Muscle of arm (tissue), 12 donors: ENCODE results near the gene DDX46. TPM values are rescaled to one million over a fixed set of nuclear protein-coding genes. Genes with fewer than 3 reads are reported as not detected.

ENCODE experiments used
- polyA plus RNA-seq, 12 donors: library from polyadenylated mRNA; unstranded; fragments of 120-200 nt; gene quantifications; one replicate each; pipeline ENCODE4 v1.2.1, GENCODE V29; 2013; ENCODE audit not compliant: insufficient read length in 12 of 12

The DDX46 gene
- polyA plus RNA-seq, 12 donors: 50.1 to 86.7 (median 62.6) TPM; not detected in 1

Other genes starting within 250 kb of the DDX46 start
- 10 to 100 TPM in 1 of 12 donors, 1 to 10 TPM in 4, under 1 TPM in 6, not detected in 1; 0.53 to 15.4 (median 0.92) TPM for gene JADE2, start 233.1 kb upstream of the DDX46 start, polyA plus RNA-seq
- 10 to 100 TPM in 11 of 12 donors, not detected in 1; 22.4 to 46.7 (median 36.5) TPM for gene SAR1B, start 126.0 kb upstream of the DDX46 start, polyA plus RNA-seq
- 10 to 100 TPM in 11 of 12 donors, not detected in 1; 16.5 to 28.9 (median 21.4) TPM for gene SEC24A, start 110.0 kb upstream of the DDX46 start, polyA plus RNA-seq
- gene CAMLG, start 20.2 kb upstream of the DDX46 start, polyA plus RNA-seq: 10 to 100 TPM in 11 of 12 donors, not detected in 1; 39.0 to 85.2 (median 52.5) TPM
- gene C5orf24, start 87.2 kb downstream of the DDX46 start, polyA plus RNA-seq: 100 to 1,000 TPM in 1 of 12 donors, 10 to 100 TPM in 11; 69.0 to 110 (median 86.1) TPM
- gene TXNDC15, start 115.6 kb downstream of the DDX46 start, polyA plus RNA-seq: 100 to 1,000 TPM in 1 of 12 donors, 10 to 100 TPM in 10, not detected in 1; 55.4 to 104 (median 78.1) TPM
- gene PCBD2, start 146.4 kb downstream of the DDX46 start, polyA plus RNA-seq: 10 to 100 TPM in 8 of 12 donors, 1 to 10 TPM in 3, not detected in 1; 7.6 to 23.4 (median 10.4) TPM
- 1 to 10 TPM in 1 of 12 donors, under 1 TPM in 9, not detected in 2; 0.48 to 1.0 (median 0.67) TPM for gene CATSPER3, start 209.1 kb downstream of the DDX46 start, polyA plus RNA-seq